K562 (cell line): ENCODE data around the gene NCMAP. TPM values are rescaled to one million over a fixed set of nuclear protein-coding genes. Genes with fewer than 3 reads are reported as not detected.

Experiments
- ATAC-seq: fragments of 200-7000 bp; cut with Tn5 transposase; 3 replicates; pipeline ENCODE4 v1.9.1; 2020; ENCODE audit warnings: moderate library complexity
- BruUV-seq: library from RNA; stranded (reverse); fragments of 400-500 nt; replicated peaks from 2 replicates; lab custom pipeline; 2021; lab: Mats Ljungman, UMichigan
- CTCF ChIA-PET: fragments of 300-600 bp; formaldehyde crosslinking; extraction: SDS; loops from one replicate; lab custom pipeline; 2021; ENCODE audit warnings: low intra/inter-chr PET ratio; lab: Yijun Ruan, JAX
- POLR2A ChIA-PET: fragments of 300-600, 350-650 bp; sonication (Branson Sonifier 250); formaldehyde crosslinking; extraction: SDS; loops from one replicate; lab custom pipeline; 2021; ENCODE audit warnings: antibody characterized with exemption, inconsistent platforms; lab: Yijun Ruan, JAX
- DNase-seq, 4 experiments: peaks; one replicate each; pipeline versions ENCODE4 v3.0.0 to v3.0.0-alpha.2; 2011 to 2018; ENCODE audit warnings: low spot score in 3 of 4, mixed read lengths in 3 of 4; ENCODE audit errors: extremely low read depth in 1 of 4
- FAIRE-seq: peaks from 2 replicates; lab custom pipeline; 2011; peaks lifted over from hg19 to GRCh38; lab: Jason Lieb, UNC
- H2AFZ ChIP-seq: 2 replicates; pipeline ENCODE4 v1.6.0; 2011; ENCODE audit warnings: low read depth, low read length, control low read depth, inconsistent platforms
- H3K27ac ChIP-seq: fragments of 200-600 bp; 3 replicates; pipeline ENCODE4 v1.8.0; 2011; ENCODE audit warnings: low read depth, mild to moderate bottlenecking, control low read depth, inconsistent platforms, low read length, moderate library complexity, mixed read lengths; ENCODE audit errors: extremely low read depth
- H3K27me3 ChIP-seq, 2 experiments: fragments of 300-600 bp in 1 of 2; 2 replicates in 1 of 2; 3 replicates in 1 of 2; pipeline versions ENCODE4 v1.6.0 to v1.8.0; 2011; ENCODE audit warnings: inconsistent platforms in 2 of 2, low read length in 2 of 2, mild to moderate bottlenecking in 1 of 2, mixed read lengths in 1 of 2, moderate library complexity in 1 of 2; ENCODE audit not compliant: control insufficient read depth in 2 of 2, insufficient read depth in 2 of 2
- H3K36me3 ChIP-seq: fragments of 300-600 bp; 3 replicates; pipeline ENCODE4 v1.8.0; 2011; ENCODE audit warnings: mild to moderate bottlenecking, low read length, inconsistent platforms; ENCODE audit not compliant: control insufficient read depth, insufficient read depth
- H3K4me1 ChIP-seq, 2 experiments: fragments of 200-600 bp in 1 of 2; replicated peaks in 1 of 2; 2 replicates in 1 of 2; 3 replicates in 1 of 2; pipeline versions ENCODE4 v1.5.1 to v1.8.0; 2011; ENCODE audit warnings: inconsistent platforms in 2 of 2, low read length in 2 of 2, mild to moderate bottlenecking in 1 of 2, mixed read lengths in 1 of 2, moderate library complexity in 1 of 2; ENCODE audit not compliant: control insufficient read depth in 2 of 2, insufficient read depth in 2 of 2
- H3K4me2 ChIP-seq: 2 replicates; pipeline ENCODE4 v1.6.1; 2011; ENCODE audit warnings: low read length, control low read depth, inconsistent platforms, mixed read lengths; ENCODE audit not compliant: insufficient read depth
- H3K4me3 ChIP-seq: fragments of 200-600 bp; sonication (generic), shearing (Covaris generic); 2 replicates; pipeline ENCODE4 v1.5.1; 2016; ENCODE audit warnings: control low read depth, inconsistent platforms
- H3K79me2 ChIP-seq: fragments of 200-600 bp; 3 replicates; pipeline ENCODE4 v1.8.0; 2011; ENCODE audit warnings: low read length, inconsistent platforms; ENCODE audit not compliant: control insufficient read depth, insufficient read depth
- H3K9ac ChIP-seq, 2 experiments: 2 replicates each; pipeline versions ENCODE4 v1.6.0 to v1.6.1; 2011; ENCODE audit warnings: low read depth in 2 of 2, low read length in 2 of 2, control low read depth in 1 of 2, inconsistent platforms in 1 of 2, mild to moderate bottlenecking in 1 of 2, mixed read lengths in 1 of 2; ENCODE audit not compliant: insufficient read depth in 1 of 2
- H3K9me1 ChIP-seq: one replicate; pipeline ENCODE4 v1.6.0; 2011; ENCODE audit warnings: inconsistent platforms, mild to moderate bottlenecking, low read length, moderate library complexity; ENCODE audit not compliant: control insufficient read depth, insufficient read depth
- H3K9me3 ChIP-seq: replicated peaks from 2 replicates; pipeline ENCODE4 v1.5.1; 2011; ENCODE audit warnings: low read depth, low read length, inconsistent platforms; ENCODE audit not compliant: control insufficient read depth, insufficient read depth
- H4K20me1 ChIP-seq: replicated peaks from 2 replicates; pipeline ENCODE4 v1.6.1; 2011; ENCODE audit warnings: low read length, inconsistent platforms, mixed read lengths; ENCODE audit not compliant: control insufficient read depth, insufficient read depth
- ADNP ChIP-seq: fragments of 200-800 bp; sonication (Bioruptor generic); IDR thresholded peaks from 2 replicates; pipeline ENCODE4 v1.6.1; 2016; ENCODE audit warnings: missing genetic modification characterization, missing compliant biosample characterization
- BMI1 ChIP-seq: fragments of 150-350 bp; IDR thresholded peaks from 2 replicates; pipeline ENCODE4 v1.6.1; 2014; ENCODE audit warnings: low read length
- BRD4 ChIP-seq: fragments of 200-600 bp; sonication (generic); IDR thresholded peaks from 2 replicates; pipeline ENCODE4 v1.6.1; 2017; ENCODE audit warnings: inconsistent platforms
- CHD4 ChIP-seq: fragments of 200-600 bp; sonication (generic); IDR thresholded peaks from 3 replicates; pipeline ENCODE4 v1.6.1; 2012; ENCODE audit warnings: low read depth, mild to moderate bottlenecking, mixed read lengths, low read length, inconsistent platforms; ENCODE audit not compliant: insufficient read depth, insufficient replicate concordance, poor library complexity, severe bottlenecking
- EP300 ChIP-seq: IDR thresholded peaks from 2 replicates; pipeline ENCODE4 v1.6.1; 2012; ENCODE audit warnings: low read length, improper control_type of control experiment
- HIVEP1 ChIP-seq: fragments of 250-450 bp; sonication (Bioruptor Pico); IDR thresholded peaks from 2 replicates; pipeline ENCODE4 v1.4.0; 2020; ENCODE audit warnings: mild to moderate bottlenecking
- LARP7 ChIP-seq: fragments of 450-650 bp; IDR thresholded peaks from 2 replicates; pipeline ENCODE4 v1.6.1; 2016
- NUFIP1 ChIP-seq: fragments of 450-650 bp; IDR thresholded peaks from 2 replicates; pipeline ENCODE4 v1.6.1; 2018; ENCODE audit not compliant: partially characterized antibody
- RNF2 ChIP-seq: sonication (generic); IDR thresholded peaks from 2 replicates; pipeline ENCODE4 v1.6.1; 2016
- SIX5 ChIP-seq, 2 experiments: IDR thresholded peaks; 2 replicates each; pipeline ENCODE4 v1.6.1; 2011; ENCODE audit warnings: low read length in 2 of 2, borderline replicate concordance in 1 of 2, low read depth in 1 of 2, mild to moderate bottlenecking in 1 of 2, moderate library complexity in 1 of 2; ENCODE audit not compliant: insufficient read depth in 1 of 2
- SOX6 ChIP-seq: fragments of 450-650 bp; IDR thresholded peaks from 2 replicates; pipeline ENCODE4 v1.6.1; 2014; ENCODE audit warnings: mild to moderate bottlenecking
- TBL1XR1 ChIP-seq, 2 experiments: IDR thresholded peaks; 2 replicates each; pipeline ENCODE4 v1.6.1; 2012; ENCODE audit warnings: improper control_type of control experiment in 2 of 2, low read length in 2 of 2, mild to moderate bottlenecking in 1 of 2
- WGBS: fragments of 100-300 bp; shearing (Covaris generic); methylation state at CpG from one replicate; pipeline ENCODE4 v1.1.6; 2016; ENCODE audit warnings: low coverage, mixed read lengths; ENCODE audit not compliant: insufficient coverage; ENCODE audit errors: missing lambda C conversion rate; 5-methylcytosine and 5-hydroxymethylcytosine counted together
- in situ Hi-C: fragments of 300-500 bp; cut with MboI; formaldehyde crosslinking; loops from 4 replicates; pipeline ENCODE4 v1.15.0; 2018; ENCODE audit warnings: inconsistent platforms, mixed read lengths
- intact Hi-C: fragments of 100-400 bp; cut with micrococcal nuclease; formaldehyde crosslinking; loops from 2 replicates; pipeline ENCODE4 v1.14.2; 2022
- polyA plus RNA-seq, 8 experiments: library from polyadenylated mRNA; depleted of rRNA in 4 of 8; stranded (reverse) in 5 of 8; unstranded in 3 of 8; fragments of >200 nt; fragmentation: Nextera tagmentation in 2 of 8; fragmentation: Illumina TruSeq in 1 of 8; extraction: Ambion mirVana in 2 of 8; extraction: Trizol in 1 of 8; gene quantifications; 2 replicates each; pipeline versions ENCODE4 v1.2.1 to v1.2.3, GENCODE V29; 2011 to 2014; ENCODE audit warnings: inconsistent platforms in 1 of 8, missing spikeins in 1 of 8
- total RNA-seq, 7 experiments: library from RNA; depleted of rRNA in 6 of 7; stranded (reverse); fragments of >200 nt in 6 of 7; fragmentation: Illumina TruSeq in 2 of 7; extraction: Trizol in 2 of 7; gene quantifications; 2 replicates each; pipeline versions ENCODE4 v1.2.1 to v1.2.3, GENCODE V29; 2011 to 2021; ENCODE audit warnings: low replicate concordance in 1 of 7
- TF ChIP-seq, protein P1 (sequence below): fragments of 250-450 bp; sonication (Bioruptor Pico); IDR thresholded peaks from 2 replicates; pipeline ENCODE4 v1.4.0; 2020
- TF ChIP-seq, protein P2 (sequence below): fragments of 200-800 bp; sonication (Bioruptor generic); IDR thresholded peaks from 2 replicates; pipeline ENCODE4 v1.6.1; 2017; ENCODE audit warnings: missing genetic modification characterization, missing compliant biosample characterization
- TF ChIP-seq, protein P3 (sequence below): fragments of 250-450 bp; sonication (Bioruptor Pico); IDR thresholded peaks from 2 replicates; pipeline ENCODE4 v1.5.0; 2020; ENCODE audit warnings: mild to moderate bottlenecking, borderline replicate concordance
- TF ChIP-seq, protein P4 (sequence below), 3 experiments: IDR thresholded peaks in 2 of 3; conservative IDR thresholded peaks in 1 of 3; 2 replicates each; pipeline ENCODE4 v1.5.1; 2011 to 2012; ENCODE audit warnings: low read length in 3 of 3, mild to moderate bottlenecking in 3 of 3, control low read depth in 2 of 3, improper control_type of control experiment in 1 of 3, inconsistent platforms in 1 of 3, low read depth in 1 of 3, mixed read lengths in 1 of 3, moderate library complexity in 1 of 3; ENCODE audit not compliant: insufficient read depth in 2 of 3

Gene NCMAP
- total and polyA plus RNA-seq, 9 of the 15 experiments (the other 6 are each of a cell fraction or from before 2014, with no cell fraction given) = 0.03 TPM; not detected in 8

DNA sequence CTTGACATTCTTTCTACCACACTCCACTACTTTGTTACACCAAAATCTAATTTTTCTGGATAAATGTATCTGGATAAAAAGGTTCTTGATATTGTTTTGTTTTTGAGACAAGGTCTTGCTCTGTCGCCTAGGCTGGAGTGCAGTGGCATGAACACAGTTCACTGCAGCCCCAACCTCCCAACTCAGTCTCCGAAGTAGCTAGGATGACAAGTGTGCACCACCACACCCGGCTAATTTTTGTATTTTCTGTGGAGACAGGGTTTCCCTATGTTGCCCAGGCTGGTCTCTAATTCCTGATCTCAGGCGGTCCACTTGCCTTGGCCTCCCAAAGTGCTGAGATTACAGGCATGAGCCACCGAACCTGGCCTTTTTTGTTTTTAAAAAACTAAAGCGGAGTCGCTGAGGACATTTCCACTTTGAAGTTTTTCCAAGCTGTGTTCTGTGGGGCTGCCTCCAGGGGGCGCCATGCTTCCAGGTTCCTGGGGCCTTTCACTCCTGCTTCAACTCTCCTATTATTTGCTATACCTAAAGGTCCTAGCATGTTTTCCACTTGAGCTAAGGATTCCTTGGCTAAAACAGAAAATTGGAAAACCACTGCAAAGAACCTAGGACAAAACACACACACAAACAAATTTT is 14.1 kb upstream of the NCMAP start:
- Histone ChIP-seq H3K4me2 (no peak overlapping the region), H3K27me3 (peaks cover 10 to 24% of the 10 kb centered on the region in 2 experiments; a peak in 4 of 5 replicates), H3K27ac (no peak overlapping the region), H3K36me3 (no peaks in the 10 kb centered on the region), H4K20me1 (no peaks in the 10 kb centered on the region), H3K4me3 (no peak overlapping the region), H3K9ac (no peak overlapping the region), H3K9me1 (no peaks in the 10 kb centered on the region), H2AFZ (no peak overlapping the region), H3K4me1 (peaks cover 1 to 3% of the 10 kb centered on the region in 2 experiments; a peak in 2 of 5 replicates), H3K79me2 (no peaks in the 10 kb centered on the region), H3K9me3 (no peaks in the 10 kb centered on the region)
- ChIA-PET POLR2A (interaction anchor here (0.9 to 1.6 kb wide), 4 partner anchors 16 to 113 kb away, joined by 3 to 6 read pairs (median 4); no protein-coding TSS in a partner anchor), CTCF (interaction anchor here (1.2 to 2.3 kb wide), 2 partner anchors 94 to 289 kb away, joined by 4 to 11 read pairs; no protein-coding TSS in a partner anchor)
- intact Hi-C loops = loop anchor here (1.0 to 5.0 kb wide), 2 partner anchors 93 to 290 kb away; no protein-coding TSS in a partner anchor
- 20% methylated on average over 8 of the region's 8 CpGs for WGBS
- in situ Hi-C loops = no loop called here
- ATAC-seq (peak; percentile 81), FAIRE-seq (no peak), DNase-seq (peak in 2 of 4 experiments; percentile 40 to 51)
- BruUV-seq = no TSS peak
- TF ChIP-seq LARP7 = no peak
- TF ChIP-seq NUFIP1 = no peak
- TF ChIP-seq RNF2 = no peak
- no peak for TF ChIP-seq BMI1
- TF ChIP-seq SOX6 = no peak
- TF ChIP-seq SIX5 (IDR thresholded peaks at IDR 0.05; ENCODE audit: borderline replicate concordance in 1 of 2, insufficient read depth in 1 of 2, low read depth in 1 of 2, low read length in 2 of 2) = no peak
- TF ChIP-seq, protein P1, sequence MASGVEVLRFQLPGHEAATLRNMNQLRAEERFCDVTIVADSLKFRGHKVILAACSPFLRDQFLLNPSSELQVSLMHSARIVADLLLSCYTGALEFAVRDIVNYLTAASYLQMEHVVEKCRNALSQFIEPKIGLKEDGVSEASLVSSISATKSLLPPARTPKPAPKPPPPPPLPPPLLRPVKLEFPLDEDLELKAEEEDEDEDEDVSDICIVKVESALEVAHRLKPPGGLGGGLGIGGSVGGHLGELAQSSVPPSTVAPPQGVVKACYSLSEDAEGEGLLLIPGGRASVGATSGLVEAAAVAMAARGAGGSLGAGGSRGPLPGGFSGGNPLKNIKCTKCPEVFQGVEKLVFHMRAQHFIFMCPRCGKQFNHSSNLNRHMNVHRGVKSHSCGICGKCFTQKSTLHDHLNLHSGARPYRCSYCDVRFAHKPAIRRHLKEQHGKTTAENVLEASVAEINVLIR = no peak
- TF ChIP-seq, protein P2, sequence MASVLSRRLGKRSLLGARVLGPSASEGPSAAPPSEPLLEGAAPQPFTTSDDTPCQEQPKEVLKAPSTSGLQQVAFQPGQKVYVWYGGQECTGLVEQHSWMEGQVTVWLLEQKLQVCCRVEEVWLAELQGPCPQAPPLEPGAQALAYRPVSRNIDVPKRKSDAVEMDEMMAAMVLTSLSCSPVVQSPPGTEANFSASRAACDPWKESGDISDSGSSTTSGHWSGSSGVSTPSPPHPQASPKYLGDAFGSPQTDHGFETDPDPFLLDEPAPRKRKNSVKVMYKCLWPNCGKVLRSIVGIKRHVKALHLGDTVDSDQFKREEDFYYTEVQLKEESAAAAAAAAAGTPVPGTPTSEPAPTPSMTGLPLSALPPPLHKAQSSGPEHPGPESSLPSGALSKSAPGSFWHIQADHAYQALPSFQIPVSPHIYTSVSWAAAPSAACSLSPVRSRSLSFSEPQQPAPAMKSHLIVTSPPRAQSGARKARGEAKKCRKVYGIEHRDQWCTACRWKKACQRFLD (CRISPR knock-in tag) = no peak
- peak; percentile 47 for TF ChIP-seq CHD4
- no peak for TF ChIP-seq HIVEP1
- TF ChIP-seq BRD4 = no peak
- TF ChIP-seq, protein P3, sequence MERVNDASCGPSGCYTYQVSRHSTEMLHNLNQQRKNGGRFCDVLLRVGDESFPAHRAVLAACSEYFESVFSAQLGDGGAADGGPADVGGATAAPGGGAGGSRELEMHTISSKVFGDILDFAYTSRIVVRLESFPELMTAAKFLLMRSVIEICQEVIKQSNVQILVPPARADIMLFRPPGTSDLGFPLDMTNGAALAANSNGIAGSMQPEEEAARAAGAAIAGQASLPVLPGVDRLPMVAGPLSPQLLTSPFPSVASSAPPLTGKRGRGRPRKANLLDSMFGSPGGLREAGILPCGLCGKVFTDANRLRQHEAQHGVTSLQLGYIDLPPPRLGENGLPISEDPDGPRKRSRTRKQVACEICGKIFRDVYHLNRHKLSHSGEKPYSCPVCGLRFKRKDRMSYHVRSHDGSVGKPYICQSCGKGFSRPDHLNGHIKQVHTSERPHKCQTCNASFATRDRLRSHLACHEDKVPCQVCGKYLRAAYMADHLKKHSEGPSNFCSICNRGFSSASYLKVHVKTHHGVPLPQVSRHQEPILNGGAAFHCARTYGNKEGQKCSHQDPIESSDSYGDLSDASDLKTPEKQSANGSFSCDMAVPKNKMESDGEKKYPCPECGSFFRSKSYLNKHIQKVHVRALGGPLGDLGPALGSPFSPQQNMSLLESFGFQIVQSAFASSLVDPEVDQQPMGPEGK (CRISPR knock-in tag) = no peak
- no peak for TF ChIP-seq TBL1XR1 (IDR thresholded peaks at IDR 0.05; ENCODE audit: low read length in 2 of 2)
- TF ChIP-seq EP300 = no peak
- peak; percentile 69 for TF ChIP-seq ADNP (tag)
- TF ChIP-seq, protein P4, sequence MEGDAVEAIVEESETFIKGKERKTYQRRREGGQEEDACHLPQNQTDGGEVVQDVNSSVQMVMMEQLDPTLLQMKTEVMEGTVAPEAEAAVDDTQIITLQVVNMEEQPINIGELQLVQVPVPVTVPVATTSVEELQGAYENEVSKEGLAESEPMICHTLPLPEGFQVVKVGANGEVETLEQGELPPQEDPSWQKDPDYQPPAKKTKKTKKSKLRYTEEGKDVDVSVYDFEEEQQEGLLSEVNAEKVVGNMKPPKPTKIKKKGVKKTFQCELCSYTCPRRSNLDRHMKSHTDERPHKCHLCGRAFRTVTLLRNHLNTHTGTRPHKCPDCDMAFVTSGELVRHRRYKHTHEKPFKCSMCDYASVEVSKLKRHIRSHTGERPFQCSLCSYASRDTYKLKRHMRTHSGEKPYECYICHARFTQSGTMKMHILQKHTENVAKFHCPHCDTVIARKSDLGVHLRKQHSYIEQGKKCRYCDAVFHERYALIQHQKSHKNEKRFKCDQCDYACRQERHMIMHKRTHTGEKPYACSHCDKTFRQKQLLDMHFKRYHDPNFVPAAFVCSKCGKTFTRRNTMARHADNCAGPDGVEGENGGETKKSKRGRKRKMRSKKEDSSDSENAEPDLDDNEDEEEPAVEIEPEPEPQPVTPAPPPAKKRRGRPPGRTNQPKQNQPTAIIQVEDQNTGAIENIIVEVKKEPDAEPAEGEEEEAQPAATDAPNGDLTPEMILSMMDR (IDR thresholded peaks at IDR 0.05 in 2 of 3, conservative IDR thresholded peaks at IDR 0.05 in 1 of 3; ENCODE audit: insufficient read depth in 2 of 3, low read depth in 1 of 3, low read length in 3 of 3) = peak; percentile 74 to 82 (median 79)
